Measurements from ENCODE around the gene BFAR. TPM values are rescaled to one million over a fixed set of nuclear protein-coding genes. Genes with fewer than 3 reads are reported as not detected.
"Not testable (repeated sequence)": the region's sequence is repeated elsewhere in the genome, so short reads cannot be mapped to it uniquely, and the experiment has no call there.

BFAR gene
- polyA plus RNA-seq, 1 donor from 2014 or later, result 63.5 TPM

DNA sequence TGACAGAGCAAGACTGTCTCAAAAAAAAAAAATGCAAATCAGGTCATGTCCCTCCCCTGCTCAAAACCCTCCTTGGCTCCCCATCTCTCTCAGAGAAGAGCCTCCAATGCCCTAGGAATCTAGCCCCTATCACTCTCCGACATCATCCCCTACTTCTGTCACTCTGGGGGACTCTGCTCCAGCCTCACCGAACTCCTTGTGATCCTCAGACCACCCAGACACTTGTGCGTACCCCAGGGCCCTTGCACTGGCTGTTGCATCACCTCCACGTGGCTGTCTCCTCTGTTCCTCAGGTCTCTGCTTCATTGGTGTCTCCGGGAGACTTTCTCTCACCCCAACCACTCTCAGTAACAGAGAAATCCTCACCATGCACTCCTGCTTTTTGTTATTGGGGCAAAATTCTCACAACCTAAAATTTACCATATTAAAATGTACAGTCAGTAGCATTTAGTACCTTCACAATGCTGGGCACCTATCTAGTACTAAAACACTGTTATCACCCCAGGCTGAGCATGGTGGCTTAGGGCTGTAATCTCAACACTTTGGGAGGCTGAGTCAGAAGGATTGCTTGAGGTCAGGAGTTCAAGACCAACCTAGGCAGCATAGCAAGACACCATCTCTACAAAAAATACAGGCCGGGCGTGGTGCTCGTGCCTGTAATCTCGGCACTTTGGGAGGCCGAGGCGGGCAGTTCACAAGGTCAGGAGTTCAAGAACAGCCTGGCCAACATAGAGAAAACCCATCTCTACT is 46.2 kb downstream of the BFAR start:
- Histone ChIP-seq H3K4me2 (ENCODE audit: low read length) (no peak overlapping the region), H3K4me3 (ENCODE audit: low read length) (no peak overlapping the region), H4K20me1 (ENCODE audit: insufficient read depth) (no peaks in the 10 kb centered on the region), H3F3A (ENCODE audit: insufficient read depth, low read length, poor library complexity, severe bottlenecking) (no peaks in the 10 kb centered on the region), H3K79me2 (replicated peaks; ENCODE audit: insufficient read depth, low read length) (no peaks in the 10 kb centered on the region), H3K27ac (ENCODE audit: low read length) (no peak overlapping the region), H3K9ac (ENCODE audit: low read length) (no peak overlapping the region), H2AFZ (ENCODE audit: low read depth, low read length) (no peak overlapping the region), H3K36me3 (ENCODE audit: insufficient read depth, low read length) (no peaks in the 10 kb centered on the region), H3K27me3 (ENCODE audit: insufficient read depth, low read depth, low read length) (no peaks in the 10 kb centered on the region), H3K9me2 (ENCODE audit: insufficient read depth, low read length) (no peaks in the 10 kb centered on the region), H3K9me3 (ENCODE audit: low read length) (no peaks in the 10 kb centered on the region)
- TF ChIP-seq SMC3 (conservative IDR thresholded peaks at IDR 0.05; ENCODE audit: poor library complexity), result no peak
- TF ChIP-seq POLR2AphosphoS5 (IDR thresholded peaks at IDR 0.05), result no peak
- no peak for TF ChIP-seq TAF1 (IDR thresholded peaks at IDR 0.05; ENCODE audit: low read depth)
- no peak for TF ChIP-seq RAD21 (conservative IDR thresholded peaks at IDR 0.05)
- no peak for TF ChIP-seq EP300 (conservative IDR thresholded peaks at IDR 0.05; ENCODE audit: poor library complexity, severe bottlenecking)
- TF ChIP-seq, protein P1, sequence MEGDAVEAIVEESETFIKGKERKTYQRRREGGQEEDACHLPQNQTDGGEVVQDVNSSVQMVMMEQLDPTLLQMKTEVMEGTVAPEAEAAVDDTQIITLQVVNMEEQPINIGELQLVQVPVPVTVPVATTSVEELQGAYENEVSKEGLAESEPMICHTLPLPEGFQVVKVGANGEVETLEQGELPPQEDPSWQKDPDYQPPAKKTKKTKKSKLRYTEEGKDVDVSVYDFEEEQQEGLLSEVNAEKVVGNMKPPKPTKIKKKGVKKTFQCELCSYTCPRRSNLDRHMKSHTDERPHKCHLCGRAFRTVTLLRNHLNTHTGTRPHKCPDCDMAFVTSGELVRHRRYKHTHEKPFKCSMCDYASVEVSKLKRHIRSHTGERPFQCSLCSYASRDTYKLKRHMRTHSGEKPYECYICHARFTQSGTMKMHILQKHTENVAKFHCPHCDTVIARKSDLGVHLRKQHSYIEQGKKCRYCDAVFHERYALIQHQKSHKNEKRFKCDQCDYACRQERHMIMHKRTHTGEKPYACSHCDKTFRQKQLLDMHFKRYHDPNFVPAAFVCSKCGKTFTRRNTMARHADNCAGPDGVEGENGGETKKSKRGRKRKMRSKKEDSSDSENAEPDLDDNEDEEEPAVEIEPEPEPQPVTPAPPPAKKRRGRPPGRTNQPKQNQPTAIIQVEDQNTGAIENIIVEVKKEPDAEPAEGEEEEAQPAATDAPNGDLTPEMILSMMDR (IDR thresholded peaks at IDR 0.05; ENCODE audit: poor library complexity, severe bottlenecking), result no peak
- TF ChIP-seq, protein P2, sequence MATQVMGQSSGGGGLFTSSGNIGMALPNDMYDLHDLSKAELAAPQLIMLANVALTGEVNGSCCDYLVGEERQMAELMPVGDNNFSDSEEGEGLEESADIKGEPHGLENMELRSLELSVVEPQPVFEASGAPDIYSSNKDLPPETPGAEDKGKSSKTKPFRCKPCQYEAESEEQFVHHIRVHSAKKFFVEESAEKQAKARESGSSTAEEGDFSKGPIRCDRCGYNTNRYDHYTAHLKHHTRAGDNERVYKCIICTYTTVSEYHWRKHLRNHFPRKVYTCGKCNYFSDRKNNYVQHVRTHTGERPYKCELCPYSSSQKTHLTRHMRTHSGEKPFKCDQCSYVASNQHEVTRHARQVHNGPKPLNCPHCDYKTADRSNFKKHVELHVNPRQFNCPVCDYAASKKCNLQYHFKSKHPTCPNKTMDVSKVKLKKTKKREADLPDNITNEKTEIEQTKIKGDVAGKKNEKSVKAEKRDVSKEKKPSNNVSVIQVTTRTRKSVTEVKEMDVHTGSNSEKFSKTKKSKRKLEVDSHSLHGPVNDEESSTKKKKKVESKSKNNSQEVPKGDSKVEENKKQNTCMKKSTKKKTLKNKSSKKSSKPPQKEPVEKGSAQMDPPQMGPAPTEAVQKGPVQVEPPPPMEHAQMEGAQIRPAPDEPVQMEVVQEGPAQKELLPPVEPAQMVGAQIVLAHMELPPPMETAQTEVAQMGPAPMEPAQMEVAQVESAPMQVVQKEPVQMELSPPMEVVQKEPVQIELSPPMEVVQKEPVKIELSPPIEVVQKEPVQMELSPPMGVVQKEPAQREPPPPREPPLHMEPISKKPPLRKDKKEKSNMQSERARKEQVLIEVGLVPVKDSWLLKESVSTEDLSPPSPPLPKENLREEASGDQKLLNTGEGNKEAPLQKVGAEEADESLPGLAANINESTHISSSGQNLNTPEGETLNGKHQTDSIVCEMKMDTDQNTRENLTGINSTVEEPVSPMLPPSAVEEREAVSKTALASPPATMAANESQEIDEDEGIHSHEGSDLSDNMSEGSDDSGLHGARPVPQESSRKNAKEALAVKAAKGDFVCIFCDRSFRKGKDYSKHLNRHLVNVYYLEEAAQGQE (IDR thresholded peaks at IDR 0.05; ENCODE audit: borderline replicate concordance), result no peak
- TF ChIP-seq MXI1 (conservative IDR thresholded peaks at IDR 0.05; ENCODE audit: poor library complexity, severe bottlenecking), result no peak
- TF ChIP-seq EZH2 (IDR thresholded peaks at IDR 0.05; ENCODE audit: borderline replicate concordance, insufficient read depth, low read length, poor library complexity, severe bottlenecking), result no peak

DNA sequence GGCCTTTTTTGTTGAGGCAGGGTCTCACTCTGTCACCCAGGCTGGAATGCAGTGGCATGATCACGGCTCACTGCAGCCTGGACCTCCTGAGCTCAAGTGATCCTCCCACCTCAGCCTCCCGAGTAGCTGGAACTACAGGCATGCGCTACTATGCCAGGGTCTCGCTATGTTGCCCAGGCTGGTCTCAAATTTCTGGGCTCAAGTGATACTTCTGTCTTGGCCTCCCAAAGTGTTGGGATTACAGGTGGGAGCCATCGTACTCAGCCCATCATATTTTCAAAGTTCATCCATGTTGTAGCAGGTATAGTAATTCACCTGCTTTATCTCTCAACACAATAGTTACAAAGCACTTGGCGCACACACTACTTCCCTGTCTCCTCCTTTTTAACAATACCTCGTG is 47.6 kb downstream of the BFAR start:
- H3K9me3 ChIP-seq (ENCODE audit: low read length); H2AFZ ChIP-seq (ENCODE audit: low read depth, low read length); H3K79me2 ChIP-seq (replicated peaks; ENCODE audit: insufficient read depth, low read length); H3K36me3 ChIP-seq (ENCODE audit: insufficient read depth, low read length); H3K27me3 ChIP-seq (ENCODE audit: insufficient read depth, low read depth, low read length); H3K4me3 ChIP-seq (ENCODE audit: low read length); H3K27ac ChIP-seq (ENCODE audit: low read length); H4K20me1 ChIP-seq (ENCODE audit: insufficient read depth); H3F3A ChIP-seq (ENCODE audit: insufficient read depth, low read length, poor library complexity, severe bottlenecking); H3K4me2 ChIP-seq (ENCODE audit: low read length); H3K9me2 ChIP-seq (ENCODE audit: insufficient read depth, low read length); H3K9ac ChIP-seq (ENCODE audit: low read length): not testable (repeated sequence)

Data from neural cell (in vitro differentiated cells).